GM04503 (cell line): ENCODE measurements around the gene PAPPA2.
"Not testable (repeated sequence)": the region's sequence is repeated elsewhere in the genome, so short reads cannot be mapped to it uniquely, and the experiment has no call there.

Experiments used
- DNase-seq: peaks from one replicate; pipeline ENCODE4 v3.0.0-alpha.2; 2012; ENCODE audit warnings: low read depth

PAPPA2 gene

GRCh38 chr1:176552217-176552991 is 89.4 kb downstream of the PAPPA2 start:
- no peak for DNase-seq

GRCh38 chr1:176552999-176553398 is 90.0 kb downstream of the PAPPA2 start:
- no peak for DNase-seq

GRCh38 chr1:176556288-176556687 is 93.3 kb downstream of the PAPPA2 start:
- no peak for DNase-seq

DNA sequence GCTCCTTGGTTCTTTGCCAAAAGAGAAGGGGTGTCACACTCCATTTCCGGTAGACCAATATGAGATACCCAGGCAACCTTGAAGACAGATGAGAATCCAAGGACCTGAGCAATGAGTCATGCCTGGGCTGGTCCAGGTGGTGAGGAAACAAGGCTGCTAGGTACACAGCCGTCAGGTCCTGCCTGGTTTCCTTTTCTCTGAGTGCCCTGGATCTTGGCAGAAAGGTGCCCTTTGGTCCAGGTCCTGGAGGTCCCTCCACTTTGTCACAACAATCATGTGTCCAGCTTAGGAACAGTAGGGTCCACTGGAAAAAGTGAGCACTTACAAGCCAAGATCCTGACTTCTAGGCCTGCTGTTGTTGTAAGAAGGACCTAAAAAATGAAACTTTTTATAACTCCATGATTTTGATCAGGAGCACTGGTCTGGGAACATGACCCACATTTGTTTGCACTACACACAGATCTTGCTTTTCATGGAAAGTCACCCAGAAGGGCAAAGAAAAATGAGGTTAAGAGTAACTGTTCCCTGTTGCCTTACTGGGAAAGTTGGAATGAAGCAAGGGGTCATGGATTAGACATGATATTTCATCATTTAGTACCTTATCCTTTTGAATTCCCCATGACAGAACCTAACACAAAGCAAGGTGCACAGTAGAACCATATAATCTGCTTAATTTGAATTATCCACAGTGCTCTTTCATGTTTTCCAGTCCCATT is 94.7 kb downstream of the PAPPA2 start:
- no peak for DNase-seq

DNA sequence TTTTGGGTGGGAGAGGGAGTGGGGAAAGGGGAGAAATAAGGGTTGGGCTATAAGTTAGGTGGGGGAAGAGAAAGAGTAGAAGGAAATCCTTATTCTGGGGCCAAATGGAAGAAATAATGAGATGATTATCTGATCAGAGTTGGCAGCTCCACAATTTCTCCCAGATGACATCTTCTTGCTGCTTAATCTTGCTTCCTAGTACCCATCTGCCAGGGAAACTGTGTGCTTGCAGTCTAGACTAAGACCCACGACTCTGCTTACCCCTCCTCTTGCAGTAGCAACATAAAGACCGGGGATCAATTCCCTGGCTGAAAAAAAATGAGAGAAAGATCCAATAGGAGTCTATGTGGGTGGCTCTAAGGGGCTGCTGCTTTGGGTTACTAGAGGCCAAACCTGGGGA is 95.6 kb downstream of the PAPPA2 start:
- no peak for DNase-seq

GRCh38 chr1:176559474-176559873 is 96.5 kb downstream of the PAPPA2 start:
- DNase-seq = no peak

DNA sequence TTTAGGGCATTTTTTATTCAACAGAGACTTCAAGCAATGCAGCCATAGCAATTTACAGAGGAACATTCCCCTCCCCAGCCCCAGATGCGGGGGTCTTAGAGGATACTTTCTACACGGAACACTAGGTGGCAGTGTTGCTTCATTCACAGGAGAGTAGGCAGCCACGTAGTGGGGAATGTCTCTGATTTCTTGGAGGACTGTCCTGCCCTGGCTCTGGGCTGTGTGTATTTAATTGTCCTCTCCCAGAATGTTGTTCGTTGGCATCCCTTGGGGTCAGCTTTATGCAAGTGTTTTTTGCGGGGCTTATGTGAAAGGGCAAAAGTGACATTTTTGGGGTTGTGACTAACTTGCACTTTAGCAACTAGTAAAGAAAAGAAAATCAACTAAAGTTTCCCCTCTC is 96.9 kb downstream of the PAPPA2 start:
- peak; percentile 14 for DNase-seq

- peak; percentile 13 for DNase-seq
Observed at GRCh38 chr1:176560681-176561080, 97.7 kb downstream of the PAPPA2 start.

DNA sequence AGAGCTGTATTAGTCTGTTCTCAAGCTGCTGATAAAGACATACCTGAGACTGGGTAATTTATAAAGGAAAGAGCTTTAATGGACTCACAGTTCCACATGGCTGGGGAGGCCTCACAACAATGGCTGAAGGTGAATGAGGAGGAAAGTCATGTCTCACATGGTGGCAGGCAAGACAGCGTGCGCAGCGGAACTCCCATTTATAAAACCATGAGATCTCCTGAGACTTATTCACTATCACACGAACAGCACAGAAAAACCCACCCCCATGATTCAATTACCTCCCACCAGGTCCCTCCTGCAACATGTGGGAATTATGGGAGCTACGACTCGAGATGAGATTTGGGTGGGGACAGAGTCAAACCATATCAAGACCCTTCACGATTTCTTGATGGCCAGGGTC is 98.8 kb downstream of the PAPPA2 start:
- not testable (repeated sequence) for DNase-seq

GRCh38 chr1:176566004-176566975 is 103.3 kb downstream of the PAPPA2 start:
- DNase-seq = peak; percentile 26

DNA sequence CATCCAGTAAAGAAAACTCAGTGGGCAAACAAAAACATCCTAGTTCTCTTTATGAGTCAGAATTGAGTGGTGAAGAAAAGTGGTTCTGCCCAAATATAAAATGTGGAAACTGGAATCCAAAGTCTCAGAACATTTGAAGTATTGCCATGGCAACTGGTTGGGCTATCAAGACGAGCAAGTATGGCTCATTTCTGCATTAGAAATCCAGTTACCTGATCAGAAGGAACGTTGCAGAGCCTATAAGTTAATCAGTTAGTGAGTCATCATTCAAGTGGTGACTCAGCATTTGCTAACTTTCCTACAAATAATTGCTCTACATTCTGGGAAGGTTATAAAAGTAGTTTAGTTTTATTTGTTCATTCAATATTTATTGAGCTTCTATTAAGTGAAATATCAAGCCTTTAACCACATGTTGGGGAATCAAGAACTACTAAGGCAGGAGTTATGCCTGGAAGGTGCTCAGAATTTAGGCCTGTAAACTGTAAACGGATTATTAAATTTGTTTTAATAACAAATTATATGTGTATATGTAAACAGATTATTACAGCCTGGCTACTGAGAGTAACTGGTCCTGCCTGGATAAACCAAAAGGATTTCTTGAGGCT is 104.3 kb downstream of the PAPPA2 start:
- DNase-seq = peak; percentile 36

DNA sequence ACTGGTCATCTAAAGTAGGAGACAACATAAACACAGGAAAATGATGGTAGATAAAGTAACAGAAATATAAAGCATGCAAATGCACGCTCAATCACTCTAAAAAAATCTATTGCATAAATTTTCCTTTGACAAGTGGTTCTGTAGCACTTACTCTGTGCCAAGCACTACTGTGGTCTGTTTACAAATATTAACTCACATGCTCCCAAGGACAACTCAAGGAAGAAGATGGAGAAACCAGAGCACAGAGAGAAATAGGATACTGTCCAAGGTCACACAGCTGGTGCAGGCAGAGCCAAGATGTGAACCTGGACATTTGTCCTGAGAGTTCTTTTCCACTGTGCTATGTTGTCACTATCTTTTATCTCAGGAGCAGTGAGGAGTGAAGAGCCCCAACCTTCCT is 105.2 kb downstream of the PAPPA2 start:
- DNase-seq = no peak

- DNase-seq = no peak
Observed at GRCh38 chr1:176574756-176575155, 111.8 kb downstream of the PAPPA2 start.

DNA sequence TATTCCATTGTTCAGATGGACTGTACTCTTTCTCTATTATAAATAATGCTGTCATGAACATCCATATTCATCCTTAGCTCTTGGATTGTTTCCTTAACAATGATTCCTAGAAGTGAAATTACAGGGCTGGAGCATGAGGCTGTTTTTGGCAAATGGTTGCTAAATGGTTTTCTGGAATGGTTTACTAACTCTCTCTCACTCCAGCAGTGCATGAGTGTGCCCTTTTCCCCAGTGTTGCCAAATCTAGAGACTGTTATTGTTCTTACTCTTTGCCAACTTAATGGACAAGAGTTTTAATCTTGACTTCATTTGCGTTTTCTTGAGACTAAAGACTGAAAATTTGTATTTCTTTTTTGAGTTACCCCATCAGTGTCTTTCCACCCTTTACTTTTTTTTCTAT is 113.0 kb downstream of the PAPPA2 start:
- no peak for DNase-seq

DNA sequence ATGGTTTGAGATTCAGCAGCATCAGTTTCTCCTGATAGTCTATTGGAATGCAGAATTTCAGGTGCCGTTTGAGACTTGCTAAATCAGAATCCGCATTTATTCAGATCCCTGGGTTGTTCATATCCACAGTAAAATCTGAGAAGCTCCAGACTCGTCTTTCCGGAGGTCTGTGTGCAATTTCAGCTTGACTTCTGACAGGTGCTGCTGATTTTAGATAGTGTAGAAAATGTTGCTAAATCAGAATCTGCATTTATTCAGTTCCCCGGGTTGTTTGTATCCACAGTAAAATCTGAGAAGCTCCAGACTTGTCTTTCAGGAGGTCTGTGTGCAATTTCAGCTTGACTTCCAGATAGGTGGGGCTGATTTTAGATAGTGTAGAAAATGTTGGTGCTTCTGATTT is 113.7 kb downstream of the PAPPA2 start:
- no peak for DNase-seq

- no peak for DNase-seq
Observed at GRCh38 chr1:176577646-176578197, 114.7 kb downstream of the PAPPA2 start.

DNA sequence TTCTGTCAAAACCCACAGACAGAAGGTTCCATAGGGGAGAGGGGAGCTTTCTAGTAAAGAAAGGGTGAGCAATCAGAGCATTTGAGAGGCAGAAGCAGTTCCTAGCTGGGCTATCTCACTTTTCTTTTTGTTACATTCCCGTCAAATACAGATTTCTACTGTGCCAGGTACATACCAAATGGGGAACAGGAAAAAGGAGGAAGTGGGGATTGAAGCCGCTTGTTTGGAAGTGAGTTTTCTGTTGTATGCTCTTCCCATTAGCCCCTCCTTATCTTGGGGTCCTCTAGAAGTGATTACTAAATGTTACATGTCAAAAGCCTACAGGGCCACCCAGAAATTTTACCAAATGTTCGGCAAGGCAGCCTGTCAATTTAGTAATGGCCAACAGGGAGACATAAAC is 116.1 kb downstream of the PAPPA2 start:
- no peak for DNase-seq

GRCh38 chr1:176595217-176595616 is 132.2 kb downstream of the PAPPA2 start:
- no peak for DNase-seq

GRCh38 chr1:176601348-176601747 is 138.4 kb downstream of the PAPPA2 start:
- peak; percentile 24 for DNase-seq

GRCh38 chr1:176602388-176603004 is 139.5 kb downstream of the PAPPA2 start:
- no peak for DNase-seq

DNA sequence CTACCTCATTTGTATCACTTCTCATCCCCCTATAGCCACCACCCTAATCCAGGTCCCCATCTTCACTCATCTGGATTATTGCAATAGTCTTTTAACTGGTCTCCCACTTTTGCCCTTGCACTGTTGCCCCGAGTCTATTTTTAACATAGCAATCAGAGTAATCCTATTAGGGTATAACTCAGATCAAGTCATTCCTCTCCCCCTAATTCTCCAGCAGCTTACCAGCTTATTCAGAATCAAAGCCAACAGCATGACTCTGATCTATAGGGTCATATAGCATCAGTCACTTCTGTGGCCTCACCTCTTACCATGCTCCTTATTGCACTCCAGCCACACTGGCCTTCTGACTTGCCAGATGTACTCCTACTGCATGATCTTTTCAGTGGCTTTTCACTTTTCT is 140.7 kb downstream of the PAPPA2 start:
- DNase-seq = no peak
